ENCODE data around the gene DLG2. TPM values are rescaled to one million over a fixed set of nuclear protein-coding genes. Genes with fewer than 3 reads are reported as not detected.

Gene DLG2
- total RNA-seq, 1 experiment from 2014 or later, result 17.5 TPM

- TF ChIP-seq ZNF263 (CRISPR knock-in tag; IDR thresholded peaks at IDR 0.05; ENCODE audit: low read depth) (no peak), JUN (CRISPR knock-in tag; IDR thresholded peaks at IDR 0.05) (no peak), MYBL2 (CRISPR knock-in tag; IDR thresholded peaks at IDR 0.05) (no peak), E2F5 (CRISPR knock-in tag; IDR thresholded peaks at IDR 0.05) (no peak), ZNF671 (CRISPR knock-in tag; IDR thresholded peaks at IDR 0.05) (no peak), MAX (CRISPR knock-in tag; IDR thresholded peaks at IDR 0.05) (no peak), TP53 (CRISPR knock-in tag; IDR thresholded peaks at IDR 0.05) (no peak), ATF1 (CRISPR knock-in tag; IDR thresholded peaks at IDR 0.05) (no peak), CREB1 (CRISPR knock-in tag; IDR thresholded peaks at IDR 0.05) (no peak), GTF2I (CRISPR knock-in tag; conservative IDR thresholded peaks at IDR 0.05) (no peak), ELF4 (CRISPR knock-in tag; IDR thresholded peaks at IDR 0.05; ENCODE audit: low read depth) (no peak), ZNF423 (CRISPR knock-in tag; IDR thresholded peaks at IDR 0.05) (no peak), MLX (CRISPR knock-in tag; IDR thresholded peaks at IDR 0.05) (no peak), ATF2 (CRISPR knock-in tag; IDR thresholded peaks at IDR 0.05; ENCODE audit: borderline replicate concordance, low read depth) (no peak)
- H3K4me3 Mint-ChIP-seq, result no peak overlapping the region
- CTCF ChIA-PET, result interaction anchor here (0.6 kb wide), 1 partner anchor 91 kb away, joined by 3 read pairs; no protein-coding TSS in a partner anchor
- DNase-seq (ENCODE audit: low spot score), result no peak
- no peak overlapping the region for H3K27ac Mint-ChIP-seq
- no peaks in the 10 kb centered on the region for H3K9me3 Mint-ChIP-seq
- H3K36me3 Mint-ChIP-seq, result no peaks in the 10 kb centered on the region
- H3K27me3 Mint-ChIP-seq (ENCODE audit: low read depth), result no peaks in the 10 kb centered on the region; the same call in 1 of the 2 replicates
- no peaks in the 10 kb centered on the region for H3K4me1 Mint-ChIP-seq
- POLR2A ChIA-PET, result no interaction called here
- ATAC-seq, result no peak
Measured at GRCh38 chr11:83538286-83538685, 2088.9 kb downstream of the DLG2 start.

GRCh38 chr11:83537131-83537610 lies 2090.0 kb downstream of the DLG2 start:
- ChIA-PET CTCF (interaction anchor here (0.6 kb wide), 1 partner anchor 840 kb away, joined by 3 read pairs; no protein-coding TSS in a partner anchor), POLR2A (no interaction called here)
- H3K9me3 Mint-ChIP-seq, result no peaks in the 10 kb centered on the region
- no peak overlapping the region for H3K27ac Mint-ChIP-seq
- H3K36me3 Mint-ChIP-seq, result no peaks in the 10 kb centered on the region
- no peak overlapping the region for H3K4me3 Mint-ChIP-seq
- H3K27me3 Mint-ChIP-seq (ENCODE audit: low read depth), result no peaks in the 10 kb centered on the region; the same call in 1 of the 2 replicates
- H3K4me1 Mint-ChIP-seq, result no peaks in the 10 kb centered on the region
- no peak for DNase-seq (ENCODE audit: low spot score)
- no peak for ATAC-seq
- TF ChIP-seq GRHL2 (CRISPR knock-in tag; IDR thresholded peaks at IDR 0.05; ENCODE audit: insufficient replicate concordance, severe bottlenecking) (no peak), AR (CRISPR knock-in tag; IDR thresholded peaks at IDR 0.05) (no peak), ZMAT4 (CRISPR knock-in tag; IDR thresholded peaks at IDR 0.05) (no peak), E2F4 (CRISPR knock-in tag; IDR thresholded peaks at IDR 0.05; ENCODE audit: borderline replicate concordance, low read depth) (no peak), ZNF281 (CRISPR knock-in tag; IDR thresholded peaks at IDR 0.05) (no peak), MXD4 (CRISPR knock-in tag; IDR thresholded peaks at IDR 0.05; ENCODE audit: borderline replicate concordance) (no peak), PREB (CRISPR knock-in tag; IDR thresholded peaks at IDR 0.05; ENCODE audit: borderline replicate concordance) (no peak), ZNF423 (CRISPR knock-in tag; IDR thresholded peaks at IDR 0.05) (no peak), TCF7 (CRISPR knock-in tag; IDR thresholded peaks at IDR 0.05; ENCODE audit: low read depth) (no peak), RORB (CRISPR knock-in tag; IDR thresholded peaks at IDR 0.05) (no peak)

Measured in WTC11 (cell line).